Liver (tissue), 9 donors: ENCODE data around the gene SNX17. TPM values are rescaled to one million over a fixed set of nuclear protein-coding genes. Genes with fewer than 3 reads are reported as not detected.

ENCODE experiments used
- DNase-seq: peaks from one replicate; pipeline ENCODE4 v3.0.0-alpha.2; 2017; ENCODE audit warnings: low spot score
- H3K27ac ChIP-seq, 2 donors: one replicate each; pipeline ENCODE4 v1.7.0; 2013; ENCODE audit warnings: inconsistent platforms in 2 of 2, low read length in 2 of 2, control low read depth in 1 of 2, low read depth in 1 of 2, mild to moderate bottlenecking in 1 of 2
- H3K27me3 ChIP-seq, 4 donors: one replicate each; pipeline versions ENCODE4 v1.6.1 to v1.7.0; 2013; ENCODE audit warnings: low read length in 3 of 4, inconsistent platforms in 1 of 4, mild to moderate bottlenecking in 1 of 4, moderate library complexity in 1 of 4; ENCODE audit not compliant: control insufficient read depth in 4 of 4, insufficient read depth in 4 of 4
- H3K36me3 ChIP-seq, 4 donors: one replicate each; pipeline versions ENCODE4 v1.6.1 to v1.7.0; 2013; ENCODE audit warnings: low read length in 3 of 4, mild to moderate bottlenecking in 3 of 4, low read depth in 1 of 4, moderate library complexity in 1 of 4; ENCODE audit not compliant: control insufficient read depth in 4 of 4, insufficient read depth in 3 of 4
- H3K4me1 ChIP-seq, 4 donors: one replicate each; pipeline versions ENCODE4 v1.6.1 to v1.7.0; 2013; ENCODE audit warnings: low read length in 3 of 4, mild to moderate bottlenecking in 3 of 4, moderate library complexity in 1 of 4; ENCODE audit not compliant: control insufficient read depth in 4 of 4, insufficient read depth in 4 of 4
- H3K4me3 ChIP-seq, 3 donors: one replicate each; pipeline versions ENCODE4 v1.6.1 to v1.7.0; 2013; ENCODE audit warnings: low read length in 3 of 3, control low read depth in 1 of 3, low read depth in 1 of 3, mild to moderate bottlenecking in 1 of 3
- H3K9ac ChIP-seq, 2 donors: one replicate each; pipeline ENCODE4 v1.7.0; 2013; ENCODE audit warnings: low read length in 2 of 2, mild to moderate bottlenecking in 2 of 2, moderate library complexity in 2 of 2, control low read depth in 1 of 2, low read depth in 1 of 2
- H3K9me3 ChIP-seq, 4 donors: one replicate each; pipeline versions ENCODE4 v1.6.1 to v1.7.0; 2013; ENCODE audit warnings: low read length in 3 of 4; ENCODE audit not compliant: control insufficient read depth in 4 of 4
- EGR1 ChIP-seq, 2 donors: IDR thresholded peaks; 2 replicates each; pipeline ENCODE4 v1.6.1; 2016 to 2018; ENCODE audit warnings: antibody characterized with exemption in 2 of 2, low read depth in 2 of 2
- FOXA2 ChIP-seq: IDR thresholded peaks from 2 replicates; pipeline ENCODE4 v1.6.1; 2016; ENCODE audit warnings: antibody characterized with exemption
- GABPA ChIP-seq, 2 donors: IDR thresholded peaks in 1 of 2; conservative IDR thresholded peaks in 1 of 2; 2 replicates each; pipeline ENCODE4 v1.6.1; 2016; ENCODE audit warnings: antibody characterized with exemption in 2 of 2, mild to moderate bottlenecking in 1 of 2, moderate library complexity in 1 of 2
- HNF4A ChIP-seq, 2 donors: conservative IDR thresholded peaks; 2 replicates each; pipeline ENCODE4 v1.6.1; 2016; ENCODE audit warnings: antibody characterized with exemption in 2 of 2, mild to moderate bottlenecking in 2 of 2
- HNF4G ChIP-seq: IDR thresholded peaks from 2 replicates; pipeline ENCODE4 v1.6.1; 2016; ENCODE audit warnings: antibody characterized with exemption
- JUND ChIP-seq, 2 donors: IDR thresholded peaks; 2 replicates each; pipeline ENCODE4 v1.6.1; 2016; ENCODE audit warnings: antibody characterized with exemption in 2 of 2
- RAD21 ChIP-seq, 2 donors: IDR thresholded peaks; 2 replicates each; pipeline ENCODE4 v1.6.1; 2016; ENCODE audit warnings: antibody characterized with exemption in 2 of 2, mild to moderate bottlenecking in 2 of 2
- RXRA ChIP-seq, 2 donors: IDR thresholded peaks; 2 replicates each; pipeline ENCODE4 v1.6.1; 2017 to 2018; ENCODE audit warnings: antibody characterized with exemption in 2 of 2, mild to moderate bottlenecking in 1 of 2
- SP1 ChIP-seq: IDR thresholded peaks from 2 replicates; pipeline ENCODE4 v1.6.1; 2018; ENCODE audit warnings: antibody characterized with exemption, mild to moderate bottlenecking
- TAF1 ChIP-seq: conservative IDR thresholded peaks from 2 replicates; pipeline ENCODE4 v1.6.1; 2016; ENCODE audit warnings: antibody characterized with exemption, mild to moderate bottlenecking
- YY1 ChIP-seq: IDR thresholded peaks from 2 replicates; pipeline ENCODE4 v1.6.1; 2016; ENCODE audit warnings: antibody characterized with exemption, mild to moderate bottlenecking
- WGBS: extraction: QIAGEN DNeasy Blood & Tissue Kit; methylation state at CpG from one replicate; pipeline ENCODE4 v1.1.7; 2013; 5-methylcytosine and 5-hydroxymethylcytosine counted together
- polyA plus RNA-seq, 2 donors: library from polyadenylated mRNA; stranded (reverse) in 1 of 2; unstranded in 1 of 2; fragments of 200-250 nt in 1 of 2; fragments of >200 nt in 1 of 2; fragmentation: Nextera tagmentation in 1 of 2; extraction: Ambion mirVana in 1 of 2; gene quantifications; one replicate each; pipeline versions ENCODE4 v1.2.1 to v1.2.3, GENCODE V29; 2013 to 2015
- total RNA-seq, 2 donors: library from RNA; depleted of rRNA; stranded (reverse); fragments of >200 nt; gene quantifications; one replicate each; pipeline ENCODE4 v1.2.3, GENCODE V29; 2014
- TF ChIP-seq, protein P1 (sequence below): fragments of 150-350 bp; IDR thresholded peaks from 2 replicates; pipeline ENCODE4 v1.5.1; 2017; ENCODE audit warnings: improper control_type of control experiment, low read depth, low read length; ENCODE audit not compliant: missing input control
- TF ChIP-seq, protein P2 (sequence below): IDR thresholded peaks from 2 replicates; pipeline ENCODE4 v1.6.1; 2016; ENCODE audit warnings: antibody characterized with exemption
- TF ChIP-seq, protein P3 (sequence below): IDR thresholded peaks from 2 replicates; pipeline ENCODE4 v1.6.1; 2016; ENCODE audit warnings: antibody characterized with exemption
- donor health status: healthy.
- donor health status: healthy.
- donor health status: healthy.
- donor health status: healthy.
- donor health status: healthy.

SNX17 gene
- total and polyA plus RNA-seq, 4 donors = 53.7 to 65.3 (median 59.1) TPM

DNA sequence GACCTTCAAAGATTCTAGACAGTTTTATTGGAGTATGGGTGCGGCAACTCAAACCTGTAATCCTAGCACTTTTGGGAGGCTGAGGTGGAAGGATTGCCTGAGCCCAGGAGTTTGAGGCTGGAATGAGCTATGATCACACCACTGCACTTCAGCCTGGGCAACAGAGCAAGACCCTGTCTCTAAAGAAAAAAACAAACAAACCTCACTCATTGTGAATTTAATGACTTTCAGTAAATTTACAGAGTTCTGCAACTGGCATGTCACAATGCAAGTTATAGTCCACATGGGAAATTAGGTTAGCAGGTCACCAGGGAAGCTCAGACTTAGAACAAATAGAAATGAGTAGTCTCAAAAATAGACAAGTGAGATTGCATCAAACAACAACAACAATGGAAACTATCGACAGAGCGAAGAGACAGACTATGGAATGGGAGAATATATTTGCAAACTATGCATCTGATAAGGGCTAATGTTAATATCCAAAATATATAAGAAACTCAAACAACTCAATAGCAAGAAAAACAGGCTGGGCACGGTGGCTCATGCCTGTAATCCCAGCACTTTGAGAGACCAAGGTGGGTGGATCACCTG is 51.3 kb downstream of the SNX17 start:
- no peak for DNase-seq
- H3K27ac ChIP-seq = peak overlapping the region in 1 of 2 donors; percentile 16
- no peaks in the 10 kb centered on the region for H3K9me3 ChIP-seq
- WGBS = 69% methylated on average over 4 of the region's 4 CpGs
- H3K36me3 ChIP-seq = no peaks in the 10 kb centered on the region
- H3K27me3 ChIP-seq = no peaks in the 10 kb centered on the region
- H3K4me3 ChIP-seq = no peak overlapping the region
- TF ChIP-seq RXRA (IDR thresholded peaks at IDR 0.05) = peak in 1 of 2 donors; percentile 35
- TF ChIP-seq, protein P1, sequence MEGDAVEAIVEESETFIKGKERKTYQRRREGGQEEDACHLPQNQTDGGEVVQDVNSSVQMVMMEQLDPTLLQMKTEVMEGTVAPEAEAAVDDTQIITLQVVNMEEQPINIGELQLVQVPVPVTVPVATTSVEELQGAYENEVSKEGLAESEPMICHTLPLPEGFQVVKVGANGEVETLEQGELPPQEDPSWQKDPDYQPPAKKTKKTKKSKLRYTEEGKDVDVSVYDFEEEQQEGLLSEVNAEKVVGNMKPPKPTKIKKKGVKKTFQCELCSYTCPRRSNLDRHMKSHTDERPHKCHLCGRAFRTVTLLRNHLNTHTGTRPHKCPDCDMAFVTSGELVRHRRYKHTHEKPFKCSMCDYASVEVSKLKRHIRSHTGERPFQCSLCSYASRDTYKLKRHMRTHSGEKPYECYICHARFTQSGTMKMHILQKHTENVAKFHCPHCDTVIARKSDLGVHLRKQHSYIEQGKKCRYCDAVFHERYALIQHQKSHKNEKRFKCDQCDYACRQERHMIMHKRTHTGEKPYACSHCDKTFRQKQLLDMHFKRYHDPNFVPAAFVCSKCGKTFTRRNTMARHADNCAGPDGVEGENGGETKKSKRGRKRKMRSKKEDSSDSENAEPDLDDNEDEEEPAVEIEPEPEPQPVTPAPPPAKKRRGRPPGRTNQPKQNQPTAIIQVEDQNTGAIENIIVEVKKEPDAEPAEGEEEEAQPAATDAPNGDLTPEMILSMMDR = no peak
- TF ChIP-seq HNF4A (conservative IDR thresholded peaks at IDR 0.05) = peak; percentile 30 to 34
- peaks cover 0 to 3% (median 0%) of the 10 kb centered on the region in 4 donors for H3K4me1 ChIP-seq
- no peak overlapping the region for H3K9ac ChIP-seq

DNA sequence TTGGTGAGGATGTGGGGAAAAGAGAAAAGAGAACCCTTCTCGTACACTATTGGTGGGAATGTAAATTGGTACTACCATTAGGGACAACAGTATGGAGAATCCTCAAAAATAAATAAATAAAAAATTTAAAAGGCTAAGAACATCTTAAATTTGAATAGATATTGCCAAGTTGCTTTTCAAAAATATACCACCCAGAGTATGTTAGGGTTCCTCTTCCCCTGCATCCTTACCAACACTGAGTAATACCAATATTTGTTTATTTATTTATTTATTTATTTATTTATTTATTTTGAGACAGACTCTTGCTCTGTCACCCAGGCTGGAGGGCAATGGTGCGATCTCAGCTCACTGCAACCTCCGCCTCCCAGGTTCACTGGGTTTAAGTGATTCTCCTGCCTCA is 52.5 kb downstream of the SNX17 start:
- DNase-seq = no peak
- no peak overlapping the region for H3K4me3 ChIP-seq
- peaks cover 2 to 6% (median 4%) of the 10 kb centered on the region in 4 donors for H3K4me1 ChIP-seq
- 96% methylated on average over 3 of the region's 3 CpGs for WGBS
- H3K9me3 ChIP-seq = no peaks in the 10 kb centered on the region
- H3K27ac ChIP-seq = no peak overlapping the region
- no peak overlapping the region for H3K9ac ChIP-seq
- TF ChIP-seq SP1 (no peak), RAD21 (IDR thresholded peaks at IDR 0.05) (no peak), TAF1 (no peak), FOXA2 (no peak), JUND (IDR thresholded peaks at IDR 0.05) (no peak), EGR1 (IDR thresholded peaks at IDR 0.05; ENCODE audit: low read depth in 2 of 2) (no peak), GABPA (IDR thresholded peaks at IDR 0.05 in 1 of 2, conservative IDR thresholded peaks at IDR 0.05 in 1 of 2) (no peak), HNF4G (no peak), YY1 (no peak), RXRA (IDR thresholded peaks at IDR 0.05) (no peak), HNF4A (conservative IDR thresholded peaks at IDR 0.05) (no peak)
- TF ChIP-seq, protein P2, sequence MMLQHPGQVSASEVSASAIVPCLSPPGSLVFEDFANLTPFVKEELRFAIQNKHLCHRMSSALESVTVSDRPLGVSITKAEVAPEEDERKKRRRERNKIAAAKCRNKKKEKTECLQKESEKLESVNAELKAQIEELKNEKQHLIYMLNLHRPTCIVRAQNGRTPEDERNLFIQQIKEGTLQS = no peak
- TF ChIP-seq, protein P3, sequence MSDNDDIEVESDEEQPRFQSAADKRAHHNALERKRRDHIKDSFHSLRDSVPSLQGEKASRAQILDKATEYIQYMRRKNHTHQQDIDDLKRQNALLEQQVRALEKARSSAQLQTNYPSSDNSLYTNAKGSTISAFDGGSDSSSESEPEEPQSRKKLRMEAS = no peak
- TF ChIP-seq, protein P1 = no peak
- H3K27me3 ChIP-seq = no peaks in the 10 kb centered on the region
- H3K36me3 ChIP-seq = no peaks in the 10 kb centered on the region
